ENCODE measurements around the gene DLG2. TPM values are rescaled to one million over a fixed set of nuclear protein-coding genes. Genes with fewer than 3 reads are reported as not detected.

The DLG2 gene
- total RNA-seq, 3 donors from 2014 or later, result 4.3 to 12.3 (median 6.9) TPM

GRCh38 chr11:84560206-84560605 is 1066.9 kb downstream of the DLG2 start:
- Histone ChIP-seq H3K36me3 (no peaks in the 10 kb centered on the region), H3K4me3 (no peak overlapping the region), H3K4me1 (no peaks in the 10 kb centered on the region), H3K27me3 (no peaks in the 10 kb centered on the region), H3K9me3 (no peaks in the 10 kb centered on the region), H3K27ac (no peak overlapping the region)
- DNase-seq (ENCODE audit: low spot score in 2 of 2), result no peak
- intact Hi-C loops (cut with DNase I; ENCODE audit: low total_unique reads), result no loop called here
- no peak for TF ChIP-seq POLR2A (IDR thresholded peaks at IDR 0.05)
- TF ChIP-seq POLR2AphosphoS5 (IDR thresholded peaks at IDR 0.05), result no peak
- TF ChIP-seq CTCF (IDR thresholded peaks at IDR 0.05), result no peak

- Histone ChIP-seq H3K27ac (no peak overlapping the region), H3K27me3 (no peaks in the 10 kb centered on the region), H3K4me3 (no peak overlapping the region), H3K36me3 (no peaks in the 10 kb centered on the region), H3K4me1 (no peaks in the 10 kb centered on the region), H3K9me3 (no peaks in the 10 kb centered on the region)
- DNase-seq (ENCODE audit: low spot score in 2 of 2), result no peak
- intact Hi-C loops (cut with DNase I; ENCODE audit: low total_unique reads), result no loop called here
- no peak for TF ChIP-seq POLR2AphosphoS5 (IDR thresholded peaks at IDR 0.05)
- peak in 2 of 3 donors; percentile 58 to 63 for TF ChIP-seq CTCF (IDR thresholded peaks at IDR 0.05)
Observed at GRCh38 chr11:84558085-84558905, 1068.8 kb downstream of the DLG2 start.

- Histone ChIP-seq H3K36me3 (no peaks in the 10 kb centered on the region), H3K9me3 (no peaks in the 10 kb centered on the region), H3K27ac (no peak overlapping the region), H3K27me3 (no peaks in the 10 kb centered on the region), H3K4me1 (no peaks in the 10 kb centered on the region), H3K4me3 (no peak overlapping the region)
- TF ChIP-seq POLR2A (IDR thresholded peaks at IDR 0.05), result no peak
- no peak for TF ChIP-seq CTCF (IDR thresholded peaks at IDR 0.05)
- no peak for TF ChIP-seq POLR2AphosphoS5 (IDR thresholded peaks at IDR 0.05)
- intact Hi-C loops (cut with DNase I; ENCODE audit: low total_unique reads), result no loop called here
- DNase-seq (ENCODE audit: low spot score in 2 of 2), result no peak
Observed at GRCh38 chr11:84552791-84553190, 1074.4 kb downstream of the DLG2 start.

GRCh38 chr11:84549217-84549616 is 1077.9 kb downstream of the DLG2 start:
- Histone ChIP-seq H3K9me3 (no peaks in the 10 kb centered on the region), H3K27me3 (no peaks in the 10 kb centered on the region), H3K4me3 (no peak overlapping the region), H3K36me3 (no peaks in the 10 kb centered on the region), H3K4me1 (no peaks in the 10 kb centered on the region), H3K27ac (no peak overlapping the region)
- intact Hi-C loops (cut with DNase I; ENCODE audit: low total_unique reads), result no loop called here
- no peak for TF ChIP-seq POLR2A (IDR thresholded peaks at IDR 0.05)
- no peak for TF ChIP-seq CTCF (IDR thresholded peaks at IDR 0.05)
- TF ChIP-seq POLR2AphosphoS5 (IDR thresholded peaks at IDR 0.05), result no peak
- DNase-seq (ENCODE audit: low spot score in 2 of 2), result no peak

GRCh38 chr11:84544566-84544965 is 1082.6 kb downstream of the DLG2 start:
- Histone ChIP-seq H3K27ac (no peak overlapping the region), H3K4me3 (no peak overlapping the region), H3K4me1 (no peaks in the 10 kb centered on the region), H3K9me3 (no peaks in the 10 kb centered on the region), H3K27me3 (no peaks in the 10 kb centered on the region), H3K36me3 (no peaks in the 10 kb centered on the region)
- no peak for TF ChIP-seq POLR2AphosphoS5 (IDR thresholded peaks at IDR 0.05)
- no peak for TF ChIP-seq POLR2A (IDR thresholded peaks at IDR 0.05)
- no peak for TF ChIP-seq CTCF (IDR thresholded peaks at IDR 0.05)
- intact Hi-C loops (cut with DNase I; ENCODE audit: low total_unique reads), result no loop called here
- no peak for DNase-seq (ENCODE audit: low spot score in 2 of 2)
